NB4 (cell line): ENCODE data around the gene KLF2.

ENCODE experiments used
- MYC ChIP-seq: IDR thresholded peaks from 2 replicates; pipeline ENCODE4 v1.6.1; 2011; ENCODE audit warnings: low read depth, low read length
- POLR2A ChIP-seq: IDR thresholded peaks from 2 replicates; pipeline ENCODE4 v1.6.1; 2011; ENCODE audit warnings: mild to moderate bottlenecking; ENCODE audit not compliant: insufficient read length; ENCODE audit errors: extremely low read depth
- TF ChIP-seq, protein P1 (sequence below): IDR thresholded peaks from one replicate; pipeline ENCODE4 v1.5.1; 2012; ENCODE audit warnings: low read depth, low read length
- TF ChIP-seq, protein P2 (sequence below): IDR thresholded peaks from 2 replicates; pipeline ENCODE4 v1.6.1; 2011; ENCODE audit warnings: low read depth, low read length

- TF ChIP-seq, protein P1, sequence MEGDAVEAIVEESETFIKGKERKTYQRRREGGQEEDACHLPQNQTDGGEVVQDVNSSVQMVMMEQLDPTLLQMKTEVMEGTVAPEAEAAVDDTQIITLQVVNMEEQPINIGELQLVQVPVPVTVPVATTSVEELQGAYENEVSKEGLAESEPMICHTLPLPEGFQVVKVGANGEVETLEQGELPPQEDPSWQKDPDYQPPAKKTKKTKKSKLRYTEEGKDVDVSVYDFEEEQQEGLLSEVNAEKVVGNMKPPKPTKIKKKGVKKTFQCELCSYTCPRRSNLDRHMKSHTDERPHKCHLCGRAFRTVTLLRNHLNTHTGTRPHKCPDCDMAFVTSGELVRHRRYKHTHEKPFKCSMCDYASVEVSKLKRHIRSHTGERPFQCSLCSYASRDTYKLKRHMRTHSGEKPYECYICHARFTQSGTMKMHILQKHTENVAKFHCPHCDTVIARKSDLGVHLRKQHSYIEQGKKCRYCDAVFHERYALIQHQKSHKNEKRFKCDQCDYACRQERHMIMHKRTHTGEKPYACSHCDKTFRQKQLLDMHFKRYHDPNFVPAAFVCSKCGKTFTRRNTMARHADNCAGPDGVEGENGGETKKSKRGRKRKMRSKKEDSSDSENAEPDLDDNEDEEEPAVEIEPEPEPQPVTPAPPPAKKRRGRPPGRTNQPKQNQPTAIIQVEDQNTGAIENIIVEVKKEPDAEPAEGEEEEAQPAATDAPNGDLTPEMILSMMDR = no peak
- TF ChIP-seq, protein P2, sequence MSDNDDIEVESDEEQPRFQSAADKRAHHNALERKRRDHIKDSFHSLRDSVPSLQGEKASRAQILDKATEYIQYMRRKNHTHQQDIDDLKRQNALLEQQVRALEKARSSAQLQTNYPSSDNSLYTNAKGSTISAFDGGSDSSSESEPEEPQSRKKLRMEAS = no peak
- TF ChIP-seq POLR2A = no peak
- TF ChIP-seq MYC = no peak
These were observed 2.5 kb downstream of the KLF2 start for GRCh38 chr19:16327169-16327475.
